ENCODE measurements around the gene NELL1.

- TF ChIP-seq LEF1 (IDR thresholded peaks at IDR 0.05; ENCODE audit: borderline replicate concordance) (no peak), SP1 (IDR thresholded peaks at IDR 0.05) (no peak), CTBP1 (IDR thresholded peaks at IDR 0.05; ENCODE audit: borderline replicate concordance) (no peak), TARDBP (IDR thresholded peaks at IDR 0.05) (no peak), FOXM1 (IDR thresholded peaks at IDR 0.05; ENCODE audit: borderline replicate concordance) (no peak), NFRKB (IDR thresholded peaks at IDR 0.05) (no peak), HDGF (IDR thresholded peaks at IDR 0.05; ENCODE audit: borderline replicate concordance) (no peak), ARNT (IDR thresholded peaks at IDR 0.05) (no peak), L3MBTL2 (conservative IDR thresholded peaks at IDR 0.05) (no peak), FOXK2 (IDR thresholded peaks at IDR 0.05) (no peak), ELF4 (IDR thresholded peaks at IDR 0.05) (no peak), FOXA1 (IDR thresholded peaks at IDR 0.05) (no peak)
- TF ChIP-seq, protein P1, sequence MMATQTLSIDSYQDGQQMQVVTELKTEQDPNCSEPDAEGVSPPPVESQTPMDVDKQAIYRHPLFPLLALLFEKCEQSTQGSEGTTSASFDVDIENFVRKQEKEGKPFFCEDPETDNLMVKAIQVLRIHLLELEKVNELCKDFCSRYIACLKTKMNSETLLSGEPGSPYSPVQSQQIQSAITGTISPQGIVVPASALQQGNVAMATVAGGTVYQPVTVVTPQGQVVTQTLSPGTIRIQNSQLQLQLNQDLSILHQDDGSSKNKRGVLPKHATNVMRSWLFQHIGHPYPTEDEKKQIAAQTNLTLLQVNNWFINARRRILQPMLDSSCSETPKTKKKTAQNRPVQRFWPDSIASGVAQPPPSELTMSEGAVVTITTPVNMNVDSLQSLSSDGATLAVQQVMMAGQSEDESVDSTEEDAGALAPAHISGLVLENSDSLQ (IDR thresholded peaks at IDR 0.05) = no peak
These were observed 419.5 kb downstream of the NELL1 start for GRCh38 chr11:21088930-21089329.

Data from HEK293T (cell line).